Fibroblast of mammary gland (primary cell): ENCODE results near the gene ABLIM1.

Experiments
- DNase-seq: peaks from one replicate; pipeline ENCODE4 v3.0.0-alpha.2; 2010; ENCODE audit warnings: low read depth
- H3K4me3 ChIP-seq: 2 replicates; pipeline ENCODE4 v1.5.1; 2011; ENCODE audit warnings: low read depth, mild to moderate bottlenecking, low read length, moderate library complexity; ENCODE audit not compliant: control insufficient read depth
- CTCF ChIP-seq: conservative IDR thresholded peaks from 2 replicates; pipeline ENCODE4 v1.5.1; 2011; ENCODE audit warnings: low read depth, low read length, inconsistent platforms; ENCODE audit not compliant: control insufficient read depth, insufficient read depth

Gene ABLIM1

GRCh38 chr10:114684822-114685209, 26.7 kb upstream of the ABLIM1 start:
- TF ChIP-seq CTCF = no peak

GRCh38 chr10:114684084-114684821, 26.2 kb upstream of the ABLIM1 start:
- DNase-seq = peak; percentile 16
- no peak overlapping the region for H3K4me3 ChIP-seq
- TF ChIP-seq CTCF = no peak

More at GRCh38 chr10:114684822-114685209, 26.7 kb upstream of the ABLIM1 start:
- H3K4me3 ChIP-seq = no peak overlapping the region
- DNase-seq = peak; percentile 58

- H3K4me3 ChIP-seq = no peak overlapping the region
- no peak for TF ChIP-seq CTCF
- no peak for DNase-seq
Measured at GRCh38 chr10:114683593-114683992, 25.5 kb upstream of the ABLIM1 start.

GRCh38 chr10:114683162-114683561, 25.1 kb upstream of the ABLIM1 start:
- H3K4me3 ChIP-seq = no peak overlapping the region
- TF ChIP-seq CTCF = no peak
- no peak for DNase-seq

- no peak for DNase-seq
- no peak for TF ChIP-seq CTCF
- no peak overlapping the region for H3K4me3 ChIP-seq
Measured at GRCh38 chr10:114682532-114682931, 24.5 kb upstream of the ABLIM1 start.

GRCh38 chr10:114682121-114682520, 24.0 kb upstream of the ABLIM1 start:
- H3K4me3 ChIP-seq = no peak overlapping the region
- DNase-seq = no peak
- TF ChIP-seq CTCF = no peak
